Fibroblast of lung (primary cell): Measurements from ENCODE around the gene RAB5A. TPM values are rescaled to one million over a fixed set of nuclear protein-coding genes. Genes with fewer than 3 reads are reported as not detected.

ENCODE experiments used
- DNase-seq, 2 donors: peaks; one replicate each; pipeline versions ENCODE4 v3.0.0 to v3.0.0-alpha.2; 2010; ENCODE audit warnings: low read depth in 2 of 2
- H2AFZ ChIP-seq: 2 replicates; pipeline ENCODE4 v1.5.1; 2012; ENCODE audit warnings: low read length, control low read depth, inconsistent platforms
- H3K27ac ChIP-seq: 2 replicates; pipeline ENCODE4 v1.5.1; 2011; ENCODE audit warnings: low read length, control low read depth; ENCODE audit not compliant: insufficient read depth
- H3K27me3 ChIP-seq: 2 replicates; pipeline ENCODE4 v1.5.1; 2011; ENCODE audit warnings: mild to moderate bottlenecking, low read length; ENCODE audit not compliant: control insufficient read depth, insufficient read depth
- H3K36me3 ChIP-seq: 2 replicates; pipeline ENCODE4 v1.5.1; 2011; ENCODE audit warnings: low read length; ENCODE audit not compliant: control insufficient read depth, insufficient read depth
- H3K4me1 ChIP-seq: 2 replicates; pipeline ENCODE4 v1.5.1; 2011; ENCODE audit warnings: low read length; ENCODE audit not compliant: control insufficient read depth, insufficient read depth; ENCODE audit errors: extremely low read depth
- H3K4me2 ChIP-seq: 2 replicates; pipeline ENCODE4 v1.5.1; 2011; ENCODE audit warnings: low read length, control low read depth; ENCODE audit not compliant: insufficient read depth; ENCODE audit errors: extremely low read depth
- H3K4me3 ChIP-seq, 4 experiments: fragments of 200-600 bp in 1 of 4; sonication (generic) in 1 of 4; replicated peaks in 1 of 4; 2 replicates each; pipeline ENCODE4 v1.5.1; 2011 to 2016; ENCODE audit warnings: low read length in 4 of 4, low read depth in 3 of 4, mild to moderate bottlenecking in 3 of 4, control low read depth in 2 of 4, inconsistent platforms in 1 of 4, mixed read lengths in 1 of 4; ENCODE audit not compliant: insufficient read depth in 1 of 4; ENCODE audit errors: control extremely low read depth in 1 of 4
- H3K79me2 ChIP-seq: 2 replicates; pipeline ENCODE4 v1.5.1; 2012; ENCODE audit warnings: mild to moderate bottlenecking, low read length, inconsistent platforms; ENCODE audit not compliant: control insufficient read depth, insufficient read depth
- H3K9ac ChIP-seq: 2 replicates; pipeline ENCODE4 v1.5.1; 2011; ENCODE audit warnings: mild to moderate bottlenecking, low read length, control low read depth; ENCODE audit not compliant: insufficient read depth
- H3K9me3 ChIP-seq: 2 replicates; pipeline ENCODE4 v1.5.1; 2012; ENCODE audit warnings: low read depth, low read length; ENCODE audit not compliant: control insufficient read depth, insufficient read depth
- H4K20me1 ChIP-seq: 2 replicates; pipeline ENCODE4 v1.5.1; 2011; ENCODE audit warnings: low read length; ENCODE audit not compliant: control insufficient read depth, insufficient read depth; ENCODE audit errors: extremely low read depth
- CTCF ChIP-seq, 2 donors: IDR thresholded peaks in 1 of 2; conservative IDR thresholded peaks in 1 of 2; 1 replicate in 1 of 2; 2 replicates in 1 of 2; pipeline ENCODE4 v1.5.1; 2011 to 2012; ENCODE audit warnings: low read length in 2 of 2, control low read depth in 1 of 2, inconsistent platforms in 1 of 2, low read depth in 1 of 2, mild to moderate bottlenecking in 1 of 2
- EZH2 ChIP-seq: IDR thresholded peaks from 2 replicates; pipeline ENCODE4 v1.5.1; 2012; ENCODE audit warnings: low read length, control low read depth, mild to moderate bottlenecking; ENCODE audit errors: missing control alignments
- polyA plus RNA-seq, 2 donors: library from polyadenylated mRNA; depleted of rRNA in 1 of 2; stranded (reverse) in 1 of 2; unstranded in 1 of 2; fragments of >200 nt; gene quantifications; 2 replicates each; pipeline ENCODE4 v1.2.1, GENCODE V29; 2011 to 2012; ENCODE audit warnings: missing spikeins in 1 of 2
- total RNA-seq: library from RNA; depleted of rRNA; stranded (reverse); fragments of >200 nt; gene quantifications from 2 replicates; pipeline ENCODE4 v1.2.1, GENCODE V29; 2014

RAB5A gene
- total and polyA plus RNA-seq, 2 donors (not counting 1 experiment from before 2014, with no cell fraction given), result 50.9 to 86.1 TPM

- H3K9me3 ChIP-seq, result no peaks in the 10 kb centered on the region
- no peaks in the 10 kb centered on the region for H4K20me1 ChIP-seq
- no peaks in the 10 kb centered on the region for H3K36me3 ChIP-seq
- no peaks in the 10 kb centered on the region for H3K4me1 ChIP-seq
- H3K4me2 ChIP-seq, result no peak overlapping the region
- no peak overlapping the region for H3K4me3 ChIP-seq
- DNase-seq, result no peak
- no peak for TF ChIP-seq CTCF (conservative IDR thresholded peaks at IDR 0.05 in 1 of 2, IDR thresholded peaks at IDR 0.05 in 1 of 2; ENCODE audit: low read depth in 1 of 2, low read length in 2 of 2)
- no peak for TF ChIP-seq EZH2
- no peak overlapping the region for H3K27ac ChIP-seq
- no peak overlapping the region for H2AFZ ChIP-seq
- no peak overlapping the region for H3K9ac ChIP-seq
- no peaks in the 10 kb centered on the region for H3K27me3 ChIP-seq
- no peaks in the 10 kb centered on the region for H3K79me2 ChIP-seq
These were observed 76.2 kb downstream of the RAB5A start for GRCh38 chr3:20022954-20023622.

- Histone ChIP-seq H3K36me3 (no peaks in the 10 kb centered on the region), H2AFZ (no peak overlapping the region), H3K27ac (no peak overlapping the region), H3K27me3 (no peaks in the 10 kb centered on the region), H3K79me2 (no peaks in the 10 kb centered on the region), H4K20me1 (no peaks in the 10 kb centered on the region), H3K4me2 (no peak overlapping the region), H3K4me1 (no peaks in the 10 kb centered on the region), H3K4me3 (no peak overlapping the region), H3K9me3 (no peaks in the 10 kb centered on the region), H3K9ac (no peak overlapping the region)
- TF ChIP-seq EZH2 (no peak), CTCF (conservative IDR thresholded peaks at IDR 0.05 in 1 of 2, IDR thresholded peaks at IDR 0.05 in 1 of 2; ENCODE audit: low read depth in 1 of 2, low read length in 2 of 2) (no peak)
- DNase-seq, result no peak
These were observed 76.9 kb downstream of the RAB5A start for GRCh38 chr3:20023623-20024405.

GRCh38 chr3:20027136-20027535, 80.2 kb downstream of the RAB5A start:
- no peaks in the 10 kb centered on the region for H4K20me1 ChIP-seq
- no peaks in the 10 kb centered on the region for H3K9me3 ChIP-seq
- DNase-seq, result no peak
- H3K4me2 ChIP-seq, result no peak overlapping the region
- TF ChIP-seq EZH2, result no peak
- no peak for TF ChIP-seq CTCF (conservative IDR thresholded peaks at IDR 0.05 in 1 of 2, IDR thresholded peaks at IDR 0.05 in 1 of 2; ENCODE audit: low read depth in 1 of 2, low read length in 2 of 2)
- no peaks in the 10 kb centered on the region for H3K79me2 ChIP-seq
- H3K36me3 ChIP-seq, result no peaks in the 10 kb centered on the region
- H2AFZ ChIP-seq, result no peak overlapping the region
- H3K4me1 ChIP-seq, result no peaks in the 10 kb centered on the region
- H3K27me3 ChIP-seq, result no peaks in the 10 kb centered on the region
- no peak overlapping the region for H3K27ac ChIP-seq
- no peak overlapping the region for H3K4me3 ChIP-seq
- H3K9ac ChIP-seq, result no peak overlapping the region
